ENCODE measurements around the gene SCAF1.
A peak's percentile ranks its signal among the peaks of the same experiment; 100 is the strongest.

Gene SCAF1

DNA sequence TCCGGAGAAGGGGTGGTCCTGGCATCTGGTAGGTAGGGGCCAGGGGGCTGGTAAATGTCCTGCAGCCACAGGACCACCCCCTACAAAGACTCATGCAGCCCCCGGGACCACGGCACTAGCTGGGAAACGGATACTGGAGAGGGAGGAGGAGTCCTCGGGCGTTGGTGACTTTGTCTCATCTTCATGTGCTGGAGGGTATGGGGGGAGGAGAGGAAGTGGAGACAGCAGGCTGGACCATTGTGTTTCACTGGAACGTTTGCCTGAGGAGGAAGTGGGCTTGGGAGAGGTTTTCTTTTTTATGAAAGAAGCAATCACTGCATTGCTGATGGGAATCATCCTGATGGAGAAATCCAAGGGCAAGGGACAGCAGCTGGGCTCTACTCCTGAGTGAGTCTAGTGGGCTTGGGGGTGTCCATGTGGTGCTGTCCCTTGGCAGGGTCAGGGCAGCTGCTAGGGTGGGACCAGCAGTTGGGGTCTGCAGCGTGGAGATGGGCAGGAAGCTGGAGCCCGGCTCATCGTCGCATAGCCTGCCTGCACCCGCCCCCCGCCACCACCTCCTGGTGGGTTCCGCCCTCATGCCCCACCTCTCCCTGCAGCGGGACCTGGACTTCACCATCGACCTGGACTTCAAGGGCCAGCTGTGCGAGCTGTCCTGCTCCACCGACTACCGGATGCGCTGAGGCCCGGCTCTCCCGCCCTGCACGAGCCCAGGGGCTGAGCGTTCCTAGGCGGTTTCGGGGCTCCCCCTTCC is 45.7 kb downstream of the SCAF1 start:
- no peak for DNase-seq (ENCODE audit: insufficient read length, low spot score)
- no peak for FAIRE-seq
- TF ChIP-seq, protein P1, sequence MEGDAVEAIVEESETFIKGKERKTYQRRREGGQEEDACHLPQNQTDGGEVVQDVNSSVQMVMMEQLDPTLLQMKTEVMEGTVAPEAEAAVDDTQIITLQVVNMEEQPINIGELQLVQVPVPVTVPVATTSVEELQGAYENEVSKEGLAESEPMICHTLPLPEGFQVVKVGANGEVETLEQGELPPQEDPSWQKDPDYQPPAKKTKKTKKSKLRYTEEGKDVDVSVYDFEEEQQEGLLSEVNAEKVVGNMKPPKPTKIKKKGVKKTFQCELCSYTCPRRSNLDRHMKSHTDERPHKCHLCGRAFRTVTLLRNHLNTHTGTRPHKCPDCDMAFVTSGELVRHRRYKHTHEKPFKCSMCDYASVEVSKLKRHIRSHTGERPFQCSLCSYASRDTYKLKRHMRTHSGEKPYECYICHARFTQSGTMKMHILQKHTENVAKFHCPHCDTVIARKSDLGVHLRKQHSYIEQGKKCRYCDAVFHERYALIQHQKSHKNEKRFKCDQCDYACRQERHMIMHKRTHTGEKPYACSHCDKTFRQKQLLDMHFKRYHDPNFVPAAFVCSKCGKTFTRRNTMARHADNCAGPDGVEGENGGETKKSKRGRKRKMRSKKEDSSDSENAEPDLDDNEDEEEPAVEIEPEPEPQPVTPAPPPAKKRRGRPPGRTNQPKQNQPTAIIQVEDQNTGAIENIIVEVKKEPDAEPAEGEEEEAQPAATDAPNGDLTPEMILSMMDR (IDR thresholded peaks at IDR 0.05; ENCODE audit: insufficient read depth, missing control alignments), result no peak

DNA sequence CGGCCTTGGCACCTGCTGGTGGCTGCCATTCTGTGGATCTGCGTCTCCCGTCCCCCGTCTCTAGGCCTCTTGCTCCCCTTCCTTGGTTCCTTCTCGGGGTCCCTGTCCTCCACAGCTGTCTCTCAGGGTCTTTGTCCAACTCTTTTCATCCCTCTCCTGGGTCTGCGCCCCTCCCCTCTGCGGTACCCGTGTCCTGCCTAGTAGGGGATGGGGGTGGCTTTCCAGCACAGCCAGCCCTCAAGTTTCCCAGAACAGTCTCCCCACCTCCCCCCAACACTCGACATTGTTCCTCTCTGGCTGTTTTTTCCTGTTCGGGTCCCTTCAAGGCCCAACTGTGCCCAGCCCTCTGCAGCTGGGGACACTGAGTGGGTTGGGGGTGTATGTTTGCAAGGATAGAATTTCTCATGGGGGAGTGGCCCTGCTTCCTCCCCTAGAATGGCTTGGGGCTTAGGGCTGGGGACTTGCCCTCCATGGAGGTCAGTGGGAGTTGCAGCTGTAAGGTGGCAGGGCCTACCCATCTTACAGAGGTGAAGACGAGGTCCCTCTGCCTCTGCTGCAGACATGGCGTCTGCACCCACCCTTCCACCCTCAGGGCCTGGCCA is 46.6 kb downstream of the SCAF1 start:
- DNase-seq (ENCODE audit: insufficient read length, low spot score), result no peak
- TF ChIP-seq, protein P1 (IDR thresholded peaks at IDR 0.05; ENCODE audit: insufficient read depth, missing control alignments), result no peak
- FAIRE-seq, result no peak

DNA sequence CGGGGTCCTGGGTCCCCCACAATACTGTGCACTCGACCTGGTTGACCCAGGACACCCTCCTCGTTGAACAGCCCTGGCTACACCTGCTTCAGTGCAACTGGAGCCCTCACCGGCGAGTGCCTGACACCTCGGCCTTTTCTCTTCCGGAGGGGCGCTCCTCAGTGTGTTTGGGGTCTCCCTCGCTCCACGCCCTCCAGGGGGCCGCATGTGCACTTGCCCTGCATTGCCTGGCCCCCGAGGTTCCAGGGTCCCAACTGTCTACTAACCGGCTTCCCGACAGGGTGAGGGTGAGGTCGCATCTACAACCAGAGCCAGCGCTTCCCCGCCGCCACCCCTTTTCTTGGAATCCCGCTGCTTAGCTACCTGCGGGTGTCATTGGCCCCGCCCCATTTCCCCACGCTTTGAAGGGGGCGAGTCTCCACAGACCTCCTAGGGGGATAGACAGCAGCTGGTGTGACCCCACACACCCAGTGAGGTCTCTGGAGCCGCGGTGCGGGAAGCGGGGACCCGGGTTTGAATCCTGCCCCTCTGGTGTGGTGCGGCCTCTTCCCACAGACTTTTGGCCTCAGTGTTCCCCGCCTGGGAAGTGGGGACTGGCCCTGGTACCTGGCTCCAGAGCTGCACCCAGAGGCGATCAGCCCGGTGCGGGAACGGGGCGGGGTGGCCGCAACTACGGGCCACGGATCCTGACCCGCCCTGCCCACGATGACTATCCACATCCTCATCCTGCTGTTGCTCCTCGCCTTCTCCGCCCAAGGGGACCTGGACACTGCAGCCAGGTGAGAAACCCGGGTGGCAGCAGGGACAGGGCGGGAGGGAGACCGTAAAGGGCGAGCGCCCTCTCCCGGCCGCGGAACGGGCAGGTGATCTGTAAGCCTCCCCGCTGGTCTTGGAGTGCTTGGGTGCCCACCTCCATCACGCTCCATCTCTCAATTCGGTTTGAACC is 47.4 kb downstream of the SCAF1 start, which contains the start of gene ADM5:
Gene ADM5 (plus strand): TSS at position 462 of the 946 bp plus-strand sequence. CDS start 244 bp downstream, at position 706.
- no peak for FAIRE-seq
- TF ChIP-seq, protein P1 (IDR thresholded peaks at IDR 0.05; ENCODE audit: insufficient read depth, missing control alignments), result peak; percentile 14
- peak; percentile 83 for DNase-seq (ENCODE audit: insufficient read length, low spot score)

DNA sequence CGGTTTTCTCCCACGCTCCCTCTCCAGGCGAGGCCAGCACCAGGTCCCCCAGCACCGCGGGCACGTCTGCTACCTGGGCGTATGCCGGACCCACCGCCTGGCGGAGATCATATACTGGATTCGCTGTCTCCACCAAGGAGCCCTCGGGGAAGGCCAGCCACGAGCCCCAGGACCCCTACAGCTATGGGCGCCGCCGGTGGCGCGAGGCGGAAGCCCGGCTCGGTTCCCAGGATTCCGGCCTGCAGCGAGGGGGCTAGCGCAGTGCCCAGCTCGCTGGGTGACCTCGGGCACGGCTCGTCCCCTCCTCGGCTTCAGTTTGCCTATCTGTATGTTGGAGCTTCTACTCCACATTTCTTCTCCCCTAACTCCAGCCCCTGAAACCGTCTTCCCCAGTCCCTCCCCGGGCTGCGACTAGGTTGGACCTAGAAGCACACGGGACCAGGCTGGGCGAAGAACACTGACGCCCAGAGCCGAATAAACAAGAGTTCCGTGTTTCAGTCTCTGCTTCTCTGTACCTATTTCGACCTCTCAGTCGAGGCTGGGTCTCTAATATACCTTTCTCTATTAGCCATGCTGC is 48.2 kb downstream of the SCAF1 start:
- DNase-seq (ENCODE audit: insufficient read length, low spot score), result no peak
- TF ChIP-seq, protein P1 (IDR thresholded peaks at IDR 0.05; ENCODE audit: insufficient read depth, missing control alignments), result no peak
- FAIRE-seq, result no peak

DNA sequence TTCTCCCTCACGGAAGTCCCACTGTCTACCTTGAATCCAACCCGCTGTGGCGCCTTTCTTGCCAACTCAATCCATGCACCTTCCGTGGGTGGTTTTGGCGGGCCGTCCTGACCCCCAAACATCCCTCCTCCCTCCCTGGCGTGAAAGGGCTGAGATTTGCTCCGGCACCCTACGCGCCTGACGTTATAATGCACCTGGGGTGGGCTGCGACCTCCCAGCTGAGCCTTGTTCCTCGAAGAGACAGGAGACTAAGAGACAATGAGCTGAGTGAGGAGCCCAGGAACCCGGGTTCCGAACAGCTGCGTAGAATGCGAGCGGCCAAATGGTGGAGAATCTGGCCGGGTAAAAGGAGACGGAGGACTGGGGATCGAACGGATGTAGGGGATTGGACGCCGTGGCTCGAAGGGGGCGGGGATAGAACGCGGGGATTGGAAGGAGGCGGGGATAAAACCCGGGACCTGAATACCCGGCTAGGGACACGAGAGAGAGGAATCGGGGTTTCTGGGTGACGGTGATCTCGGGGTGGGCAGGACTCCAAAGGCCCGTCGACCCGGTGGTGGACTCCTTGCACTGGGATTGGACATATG is 48.7 kb downstream of the SCAF1 start, which contains the start of gene CPT1C:
Gene CPT1C (plus strand): TSS at position 461 of the 587 bp plus-strand sequence. CDS start 1,137 bp downstream, outside the sequence.
- FAIRE-seq (no peak), DNase-seq (ENCODE audit: insufficient read length, low spot score) (peak; percentile 94)
- TF ChIP-seq, protein P1 (IDR thresholded peaks at IDR 0.05; ENCODE audit: insufficient read depth, missing control alignments), result no peak

Measured in D721Med (cell line).